ENCODE data around the gene TCTN3.

DNA sequence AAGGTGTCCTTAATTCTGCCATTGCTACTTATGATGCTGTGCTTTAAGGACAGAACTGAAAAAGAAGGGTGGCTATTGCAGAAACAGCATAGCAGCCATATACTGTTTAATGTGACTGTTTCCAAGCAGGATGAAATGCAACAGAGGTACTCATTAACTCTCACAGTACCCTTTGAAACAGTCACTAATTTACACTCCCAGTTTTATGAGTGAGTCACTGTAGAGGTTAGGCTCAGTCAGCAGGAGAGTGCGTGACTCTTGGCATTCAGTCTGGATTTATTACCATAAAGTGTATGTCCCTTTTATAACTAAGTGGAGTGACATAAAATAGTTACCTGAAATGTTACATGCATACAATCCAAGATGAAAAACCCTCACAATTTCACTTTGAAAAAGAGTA is 64.9 kb downstream of the TCTN3 start:
- TF ChIP-seq RFX5 (IDR thresholded peaks at IDR 0.05; ENCODE audit: low read depth, low read length) = no peak
- TF ChIP-seq, protein P1, sequence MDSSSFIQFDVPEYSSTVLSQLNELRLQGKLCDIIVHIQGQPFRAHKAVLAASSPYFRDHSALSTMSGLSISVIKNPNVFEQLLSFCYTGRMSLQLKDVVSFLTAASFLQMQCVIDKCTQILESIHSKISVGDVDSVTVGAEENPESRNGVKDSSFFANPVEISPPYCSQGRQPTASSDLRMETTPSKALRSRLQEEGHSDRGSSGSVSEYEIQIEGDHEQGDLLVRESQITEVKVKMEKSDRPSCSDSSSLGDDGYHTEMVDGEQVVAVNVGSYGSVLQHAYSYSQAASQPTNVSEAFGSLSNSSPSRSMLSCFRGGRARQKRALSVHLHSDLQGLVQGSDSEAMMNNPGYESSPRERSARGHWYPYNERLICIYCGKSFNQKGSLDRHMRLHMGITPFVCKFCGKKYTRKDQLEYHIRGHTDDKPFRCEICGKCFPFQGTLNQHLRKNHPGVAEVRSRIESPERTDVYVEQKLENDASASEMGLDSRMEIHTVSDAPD (CRISPR knock-in tag; IDR thresholded peaks at IDR 0.05) = no peak
- TF ChIP-seq, protein P2, sequence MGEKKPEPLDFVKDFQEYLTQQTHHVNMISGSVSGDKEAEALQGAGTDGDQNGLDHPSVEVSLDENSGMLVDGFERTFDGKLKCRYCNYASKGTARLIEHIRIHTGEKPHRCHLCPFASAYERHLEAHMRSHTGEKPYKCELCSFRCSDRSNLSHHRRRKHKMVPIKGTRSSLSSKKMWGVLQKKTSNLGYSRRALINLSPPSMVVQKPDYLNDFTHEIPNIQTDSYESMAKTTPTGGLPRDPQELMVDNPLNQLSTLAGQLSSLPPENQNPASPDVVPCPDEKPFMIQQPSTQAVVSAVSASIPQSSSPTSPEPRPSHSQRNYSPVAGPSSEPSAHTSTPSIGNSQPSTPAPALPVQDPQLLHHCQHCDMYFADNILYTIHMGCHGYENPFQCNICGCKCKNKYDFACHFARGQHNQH (CRISPR knock-in tag; IDR thresholded peaks at IDR 0.05) = no peak
- TF ChIP-seq ZNF83 (CRISPR knock-in tag; IDR thresholded peaks at IDR 0.05; ENCODE audit: borderline replicate concordance) = no peak
- TF ChIP-seq ARNTL (CRISPR knock-in tag; IDR thresholded peaks at IDR 0.05) = no peak
- TF ChIP-seq, protein P3, sequence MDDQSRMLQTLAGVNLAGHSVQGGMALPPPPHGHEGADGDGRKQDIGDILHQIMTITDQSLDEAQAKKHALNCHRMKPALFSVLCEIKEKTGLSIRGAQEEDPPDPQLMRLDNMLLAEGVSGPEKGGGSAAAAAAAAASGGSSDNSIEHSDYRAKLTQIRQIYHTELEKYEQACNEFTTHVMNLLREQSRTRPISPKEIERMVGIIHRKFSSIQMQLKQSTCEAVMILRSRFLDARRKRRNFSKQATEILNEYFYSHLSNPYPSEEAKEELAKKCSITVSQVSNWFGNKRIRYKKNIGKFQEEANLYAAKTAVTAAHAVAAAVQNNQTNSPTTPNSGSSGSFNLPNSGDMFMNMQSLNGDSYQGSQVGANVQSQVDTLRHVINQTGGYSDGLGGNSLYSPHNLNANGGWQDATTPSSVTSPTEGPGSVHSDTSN (CRISPR knock-in tag; IDR thresholded peaks at IDR 0.05; ENCODE audit: borderline replicate concordance) = no peak
- no peak for TF ChIP-seq HIVEP1 (CRISPR knock-in tag; IDR thresholded peaks at IDR 0.05)
- TF ChIP-seq, protein P4, sequence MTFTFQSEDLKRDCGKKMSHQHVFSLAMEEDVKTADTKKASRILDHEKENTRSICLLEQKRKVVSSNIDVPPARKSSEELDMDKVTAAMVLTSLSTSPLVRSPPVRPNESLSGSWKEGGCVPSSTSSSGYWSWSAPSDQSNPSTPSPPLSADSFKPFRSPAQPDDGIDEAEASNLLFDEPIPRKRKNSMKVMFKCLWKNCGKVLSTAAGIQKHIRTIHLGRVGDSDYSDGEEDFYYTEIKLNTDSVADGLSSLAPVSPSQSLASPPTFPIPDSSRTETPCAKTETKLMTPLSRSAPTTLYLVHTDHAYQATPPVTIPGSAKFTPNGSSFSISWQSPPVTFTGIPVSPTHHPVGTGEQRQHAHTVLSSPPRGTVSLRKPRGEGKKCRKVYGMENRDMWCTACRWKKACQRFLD (CRISPR knock-in tag; IDR thresholded peaks at IDR 0.05; ENCODE audit: borderline replicate concordance) = no peak
- no peak for TF ChIP-seq NFRKB (IDR thresholded peaks at IDR 0.05)
- TF ChIP-seq EZH2 (conservative IDR thresholded peaks at IDR 0.05; ENCODE audit: low read depth, low read length) = no peak
- TF ChIP-seq PHF20 (CRISPR knock-in tag; IDR thresholded peaks at IDR 0.05) = no peak

Data from HepG2 (cell line).